Loucy (cell line): ENCODE results near the gene PLAAT3.

ENCODE experiments used
- H2AFZ ChIP-seq: fragments of 200-600 bp; sonication (generic); 2 replicates; pipeline ENCODE4 v1.6.0; 2016; ENCODE audit warnings: antibody characterized with exemption, mild to moderate bottlenecking, low read length, moderate library complexity
- H3F3A ChIP-seq: fragments of 200-600 bp; 2 replicates; pipeline ENCODE4 v1.6.0; 2016; ENCODE audit warnings: antibody characterized with exemption, low read depth, mild to moderate bottlenecking
- H3K27me3 ChIP-seq: fragments of 200-600 bp; sonication (generic); 2 replicates; pipeline ENCODE4 v1.6.1; 2014; ENCODE audit warnings: low read length, mild to moderate bottlenecking; ENCODE audit not compliant: insufficient read depth, poor library complexity, severe bottlenecking
- H3K36me3 ChIP-seq: fragments of 200-600 bp; sonication (generic); 2 replicates; pipeline ENCODE4 v1.6.1; 2016; ENCODE audit warnings: low read length; ENCODE audit not compliant: insufficient read depth
- H3K4me1 ChIP-seq: fragments of 200-600 bp; sonication (generic); 2 replicates; pipeline ENCODE4 v1.5.1; 2014; ENCODE audit warnings: low read length, mild to moderate bottlenecking; ENCODE audit not compliant: insufficient read depth, poor library complexity, severe bottlenecking
- H3K4me2 ChIP-seq: fragments of 200-600 bp; sonication (generic); 2 replicates; pipeline ENCODE4 v1.6.0; 2014; ENCODE audit warnings: antibody characterized with exemption, low read length, low read depth, mild to moderate bottlenecking; ENCODE audit not compliant: poor library complexity, severe bottlenecking
- H3K4me3 ChIP-seq: fragments of 200-600 bp; sonication (generic); 2 replicates; pipeline ENCODE4 v1.5.1; 2014; ENCODE audit warnings: low read length, mild to moderate bottlenecking, mixed read lengths; ENCODE audit not compliant: poor library complexity, severe bottlenecking
- H3K79me2 ChIP-seq: fragments of 200-600 bp; sonication (generic); 2 replicates; pipeline ENCODE4 v1.6.1; 2014; ENCODE audit warnings: low read length; ENCODE audit not compliant: insufficient read depth
- H3K9ac ChIP-seq: fragments of 200-600 bp; sonication (generic); 2 replicates; pipeline ENCODE4 v1.6.0; 2014; ENCODE audit warnings: mild to moderate bottlenecking, low read depth, low read length, moderate library complexity; ENCODE audit not compliant: poor library complexity, severe bottlenecking
- H3K9me2 ChIP-seq: fragments of 200-600 bp; sonication (generic); replicated peaks from 2 replicates; pipeline ENCODE4 v1.6.1; 2016; ENCODE audit warnings: low read depth, low read length, mixed read lengths
- H3K9me3 ChIP-seq: fragments of 200-600 bp; sonication (generic); 2 replicates; pipeline ENCODE4 v1.6.1; 2014; ENCODE audit warnings: mild to moderate bottlenecking, antibody characterized with exemption, low read length, low read depth; ENCODE audit not compliant: insufficient read depth
- H4K20me1 ChIP-seq: fragments of 200-600 bp; sonication (generic); 2 replicates; pipeline ENCODE4 v1.6.0; 2014; ENCODE audit warnings: antibody characterized with exemption, low read length, mild to moderate bottlenecking; ENCODE audit not compliant: insufficient read depth, poor library complexity, severe bottlenecking
- CTCF ChIP-seq: fragments of 200-600 bp; sonication (generic); conservative IDR thresholded peaks from 2 replicates; pipeline ENCODE4 v1.5.1; 2014; ENCODE audit warnings: mild to moderate bottlenecking, antibody characterized with exemption, low read length
- EZH2phosphoT487 ChIP-seq: fragments of 200-600 bp; IDR thresholded peaks from 2 replicates; pipeline ENCODE4 v1.6.1; 2018; ENCODE audit warnings: antibody characterized with exemption, mild to moderate bottlenecking, moderate library complexity, borderline replicate concordance

The PLAAT3 gene

GRCh38 chr11:63592975-63593395, 21.2 kb downstream of the PLAAT3 start:
- Histone ChIP-seq H3K4me1 (no peaks in the 10 kb centered on the region), H3K36me3 (no peaks in the 10 kb centered on the region)

GRCh38 chr11:63590024-63590788, 24.0 kb downstream of the PLAAT3 start:
- no peaks in the 10 kb centered on the region for H3K79me2 ChIP-seq
- H3K4me1 ChIP-seq = no peaks in the 10 kb centered on the region
- no peak overlapping the region for H3K4me2 ChIP-seq
- no peak overlapping the region for H3K9ac ChIP-seq
- H2AFZ ChIP-seq = no peak overlapping the region
- no peaks in the 10 kb centered on the region for H3K36me3 ChIP-seq
- H3K9me2 ChIP-seq = no peaks in the 10 kb centered on the region
- H3K4me3 ChIP-seq = no peak overlapping the region
- H3F3A ChIP-seq = no peaks in the 10 kb centered on the region
- no peaks in the 10 kb centered on the region for H4K20me1 ChIP-seq
- H3K9me3 ChIP-seq = no peaks in the 10 kb centered on the region
- no peak for TF ChIP-seq EZH2phosphoT487
- no peak for TF ChIP-seq CTCF
- peaks cover 17% of the 10 kb centered on the region for H3K27me3 ChIP-seq

More at GRCh38 chr11:63592975-63593395, 21.2 kb downstream of the PLAAT3 start:
- no peak overlapping the region for H2AFZ ChIP-seq
- no peaks in the 10 kb centered on the region for H3K9me2 ChIP-seq
- H3K4me3 ChIP-seq = no peak overlapping the region
- H3K4me2 ChIP-seq = no peak overlapping the region
- no peaks in the 10 kb centered on the region for H4K20me1 ChIP-seq
- no peaks in the 10 kb centered on the region for H3K27me3 ChIP-seq
- no peaks in the 10 kb centered on the region for H3K9me3 ChIP-seq
- peak; percentile 65 for TF ChIP-seq CTCF
- no peak for TF ChIP-seq EZH2phosphoT487
- no peak overlapping the region for H3K9ac ChIP-seq
- no peaks in the 10 kb centered on the region for H3F3A ChIP-seq
- no peaks in the 10 kb centered on the region for H3K79me2 ChIP-seq

DNA sequence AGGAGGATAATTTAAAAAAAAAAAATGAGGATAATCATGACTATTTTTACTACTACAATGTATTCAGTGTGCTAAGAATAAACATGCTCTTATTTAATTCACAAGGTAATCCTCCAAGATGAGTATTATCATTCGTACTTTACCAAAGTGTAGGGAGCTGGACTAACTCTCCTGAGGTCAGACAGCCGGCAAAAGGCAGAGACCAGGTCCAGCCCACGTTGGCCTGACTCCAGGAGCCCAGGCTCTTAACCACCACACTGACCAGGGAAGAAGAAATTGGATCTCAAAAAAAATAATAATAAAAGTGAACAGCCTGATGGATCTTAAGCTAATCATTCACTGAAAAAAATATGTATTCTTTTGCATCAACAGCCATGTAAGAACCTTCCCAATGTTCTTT, 25.2 kb downstream of the PLAAT3 start:
- H3K27me3 ChIP-seq = peaks cover 17% of the 10 kb centered on the region
- no peaks in the 10 kb centered on the region for H3K9me3 ChIP-seq
- H3K9me2 ChIP-seq = no peaks in the 10 kb centered on the region
- H3K9ac ChIP-seq = no peak overlapping the region
- H4K20me1 ChIP-seq = no peaks in the 10 kb centered on the region
- H3K79me2 ChIP-seq = no peaks in the 10 kb centered on the region
- TF ChIP-seq CTCF (no peak), EZH2phosphoT487 (no peak)
- no peaks in the 10 kb centered on the region for H3K36me3 ChIP-seq
- H2AFZ ChIP-seq = no peak overlapping the region
- no peaks in the 10 kb centered on the region for H3F3A ChIP-seq
- H3K4me2 ChIP-seq = no peak overlapping the region
- H3K4me3 ChIP-seq = no peak overlapping the region
- no peaks in the 10 kb centered on the region for H3K4me1 ChIP-seq
